Neural cell (in vitro differentiated cells): ENCODE data around the gene PNKD. TPM values are rescaled to one million over a fixed set of nuclear protein-coding genes. Genes with fewer than 3 reads are reported as not detected.

Experiments used
- H2AFZ ChIP-seq: fragments of 200-600, 300-800 bp; sonication (generic), shearing (Covaris generic); 2 replicates; pipeline ENCODE4 v1.6.0; 2014; ENCODE audit warnings: low read depth, mild to moderate bottlenecking, antibody characterized with exemption, low read length, moderate library complexity
- H3F3A ChIP-seq: fragments of 200-600 bp; shearing (Covaris generic); 2 replicates; pipeline ENCODE4 v1.6.1; 2016; ENCODE audit warnings: mild to moderate bottlenecking, moderate library complexity, mixed read lengths, antibody characterized with exemption, low read length; ENCODE audit not compliant: insufficient read depth, poor library complexity, severe bottlenecking
- H3K27ac ChIP-seq: fragments of 200-600, 300-800 bp; sonication (generic), shearing (Covaris generic); 2 replicates; pipeline ENCODE4 v1.5.1; 2014; ENCODE audit warnings: mild to moderate bottlenecking, low read length, moderate library complexity
- H3K27me3 ChIP-seq: fragments of 300-800, 200-600 bp; sonication (generic), shearing (Covaris generic); 2 replicates; pipeline ENCODE4 v1.6.0; 2014; ENCODE audit warnings: mild to moderate bottlenecking, low read depth, low read length, moderate library complexity; ENCODE audit not compliant: insufficient read depth
- H3K36me3 ChIP-seq: fragments of 300-800, 200-600 bp; sonication (generic), shearing (Covaris generic); 2 replicates; pipeline ENCODE4 v1.5.1; 2014; ENCODE audit warnings: mild to moderate bottlenecking, antibody characterized with exemption, low read length, moderate library complexity; ENCODE audit not compliant: insufficient read depth
- H3K4me2 ChIP-seq: fragments of 300-800, 200-600 bp; sonication (generic), shearing (Covaris generic); 2 replicates; pipeline ENCODE4 v1.6.0; 2014; ENCODE audit warnings: mild to moderate bottlenecking, low read length
- H3K4me3 ChIP-seq: fragments of 300-800, 200-600 bp; sonication (generic), shearing (Covaris generic); 2 replicates; pipeline ENCODE4 v1.5.1; 2014; ENCODE audit warnings: mild to moderate bottlenecking, low read length, moderate library complexity
- H3K79me2 ChIP-seq: fragments of 200-600 bp; shearing (Covaris generic); replicated peaks from 2 replicates; pipeline ENCODE4 v1.6.0; 2014; ENCODE audit warnings: mild to moderate bottlenecking, low read length, moderate library complexity; ENCODE audit not compliant: insufficient read depth
- H3K9ac ChIP-seq: fragments of 300-800, 200-600 bp; sonication (generic), shearing (Covaris generic); 2 replicates; pipeline ENCODE4 v1.6.1; 2016; ENCODE audit warnings: mild to moderate bottlenecking, low read length, mixed read lengths
- H3K9me2 ChIP-seq: fragments of 200-600 bp; shearing (Covaris generic); 2 replicates; pipeline ENCODE4 v1.6.1; 2016; ENCODE audit warnings: mild to moderate bottlenecking, low read length, mixed read lengths; ENCODE audit not compliant: insufficient read depth
- H3K9me3 ChIP-seq: fragments of 200-600, 300-800 bp; sonication (generic), shearing (Covaris generic); 2 replicates; pipeline ENCODE4 v1.6.1; 2016; ENCODE audit warnings: mild to moderate bottlenecking, mixed run types, low read length, moderate library complexity, mixed read lengths
- H4K20me1 ChIP-seq: fragments of 200-600 bp; shearing (Covaris generic); 2 replicates; pipeline ENCODE4 v1.6.1; 2016; ENCODE audit warnings: mild to moderate bottlenecking, mixed run types; ENCODE audit not compliant: insufficient read depth
- EP300 ChIP-seq: fragments of 450-650 bp; conservative IDR thresholded peaks from 2 replicates; pipeline ENCODE4 v1.6.1; 2014; ENCODE audit warnings: antibody characterized with exemption, mild to moderate bottlenecking, moderate library complexity; ENCODE audit not compliant: poor library complexity, severe bottlenecking
- EZH2 ChIP-seq: fragments of 200-600, 300-800 bp; shearing (Covaris generic), sonication (generic); IDR thresholded peaks from 2 replicates; pipeline ENCODE4 v1.6.1; 2014; ENCODE audit warnings: antibody characterized with exemption, low read length, borderline replicate concordance, mild to moderate bottlenecking; ENCODE audit not compliant: insufficient read depth, poor library complexity, severe bottlenecking
- MXI1 ChIP-seq: fragments of 450-650 bp; conservative IDR thresholded peaks from 2 replicates; pipeline ENCODE4 v1.6.1; 2014; ENCODE audit warnings: antibody characterized with exemption, mild to moderate bottlenecking; ENCODE audit not compliant: poor library complexity, severe bottlenecking
- POLR2AphosphoS5 ChIP-seq: IDR thresholded peaks from 2 replicates; pipeline ENCODE4 v1.6.1; 2012
- RAD21 ChIP-seq: fragments of 450-650 bp; conservative IDR thresholded peaks from 2 replicates; pipeline ENCODE4 v1.6.1; 2014; ENCODE audit warnings: antibody characterized with exemption, mild to moderate bottlenecking, moderate library complexity
- SMC3 ChIP-seq: fragments of 450-650 bp; conservative IDR thresholded peaks from 2 replicates; pipeline ENCODE4 v1.6.1; 2014; ENCODE audit warnings: antibody characterized with exemption, mild to moderate bottlenecking, moderate library complexity; ENCODE audit not compliant: poor library complexity
- TAF1 ChIP-seq: IDR thresholded peaks from 2 replicates; pipeline ENCODE4 v1.6.1; 2012; ENCODE audit warnings: low read depth
- polyA minus RNA-seq: library from RNA; depleted of rRNA, polyadenylated mRNA; stranded (reverse); fragments of >200 nt; gene quantifications from 2 replicates; pipeline ENCODE4 v1.2.3, GENCODE V29; 2014
- polyA plus RNA-seq: library from polyadenylated mRNA; depleted of rRNA; stranded (reverse); fragments of >200 nt; gene quantifications from 2 replicates; pipeline ENCODE4 v1.2.3, GENCODE V29; 2014
- TF ChIP-seq, protein P1 (sequence below): fragments of 450-650 bp; IDR thresholded peaks from 2 replicates; pipeline ENCODE4 v1.5.1; 2014; ENCODE audit warnings: antibody characterized with exemption, mild to moderate bottlenecking, moderate library complexity; ENCODE audit not compliant: poor library complexity, severe bottlenecking
- TF ChIP-seq, protein P2 (sequence below): IDR thresholded peaks from 2 replicates; pipeline ENCODE4 v1.6.1; 2012; ENCODE audit warnings: borderline replicate concordance

The PNKD gene, protein sequence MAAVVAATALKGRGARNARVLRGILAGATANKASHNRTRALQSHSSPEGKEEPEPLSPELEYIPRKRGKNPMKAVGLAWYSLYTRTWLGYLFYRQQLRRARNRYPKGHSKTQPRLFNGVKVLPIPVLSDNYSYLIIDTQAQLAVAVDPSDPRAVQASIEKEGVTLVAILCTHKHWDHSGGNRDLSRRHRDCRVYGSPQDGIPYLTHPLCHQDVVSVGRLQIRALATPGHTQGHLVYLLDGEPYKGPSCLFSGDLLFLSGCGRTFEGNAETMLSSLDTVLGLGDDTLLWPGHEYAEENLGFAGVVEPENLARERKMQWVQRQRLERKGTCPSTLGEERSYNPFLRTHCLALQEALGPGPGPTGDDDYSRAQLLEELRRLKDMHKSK
- polyA plus RNA-seq (52.1 and 59.7 TPM in 2 replicates), polyA minus RNA-seq (15.8 and 21.5 TPM in 2 replicates)

DNA sequence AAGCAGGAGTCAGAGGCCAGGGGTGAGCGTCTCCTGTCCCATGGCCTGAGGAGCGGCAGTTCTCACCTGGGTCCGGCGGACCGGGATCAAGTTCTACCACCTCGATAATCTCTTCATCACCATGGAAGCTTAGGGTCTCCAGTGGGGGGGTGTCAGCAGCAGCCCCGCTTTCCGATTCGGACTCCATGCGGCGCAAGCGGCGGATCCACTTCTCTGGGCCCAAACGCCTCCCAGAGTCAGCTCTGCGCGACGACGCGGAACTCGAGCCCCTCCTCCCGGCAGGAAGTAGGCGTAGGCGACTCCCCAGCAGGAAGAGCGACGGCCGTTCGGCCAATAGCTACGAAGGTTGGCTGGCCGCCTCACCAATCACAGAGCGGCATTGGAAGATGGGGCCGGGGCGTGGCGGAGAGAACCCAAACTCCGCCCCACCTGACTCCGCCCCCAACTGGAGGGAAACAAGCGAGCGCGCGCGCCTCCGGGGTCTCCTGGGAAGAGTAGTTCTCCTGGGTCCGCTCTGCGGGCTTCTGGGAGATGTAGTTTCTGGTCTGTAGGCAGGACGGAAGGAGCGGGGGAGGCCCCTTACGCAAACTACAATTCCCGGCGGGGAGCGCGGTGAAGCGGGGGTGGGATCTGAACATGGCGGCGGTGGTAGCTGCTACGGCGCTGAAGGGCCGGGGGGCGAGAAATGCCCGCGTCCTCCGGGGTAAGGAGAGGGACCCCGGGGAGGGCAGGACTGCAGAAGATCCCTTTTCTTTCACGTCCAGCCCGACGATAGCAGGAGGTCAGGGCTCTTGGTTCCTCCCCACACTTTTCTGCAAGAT is at the start of gene PNKD, which contains the start of gene AAMP:
Gene PNKD, plus strand, starts transcription at position 620 of the 821 bp plus-strand sequence. Its CDS starts 17 bp downstream, at position 637.
Gene AAMP, minus strand, starts transcription at position 238 of the 821 bp plus-strand sequence. Its CDS starts 51 bp downstream, at position 187.
- H3K36me3 ChIP-seq = no peaks in the 10 kb centered on the region
- H3K4me2 ChIP-seq = peak within 1 kb of the TSS; percentile 89
- peak within 1 kb of the TSS; percentile 78 for H3K4me3 ChIP-seq
- no peaks in the 10 kb centered on the region for H3K9me3 ChIP-seq
- no peaks in the 10 kb centered on the region for H3K27me3 ChIP-seq
- H3K79me2 ChIP-seq = peaks cover 9% of the 10 kb centered on the region
- no peaks in the 10 kb centered on the region for H4K20me1 ChIP-seq
- H2AFZ ChIP-seq = peak within 1 kb of the TSS; percentile 59
- H3K9ac ChIP-seq = peak within 1 kb of the TSS; percentile 79
- H3K9me2 ChIP-seq = no peaks in the 10 kb centered on the region
- TF ChIP-seq MXI1 (peak; percentile 81), EP300 (peak; percentile 28), SMC3 (no peak), POLR2AphosphoS5 (peak; percentile 79), EZH2 (no peak), RAD21 (no peak), TAF1 (no peak)
- TF ChIP-seq, protein P1, sequence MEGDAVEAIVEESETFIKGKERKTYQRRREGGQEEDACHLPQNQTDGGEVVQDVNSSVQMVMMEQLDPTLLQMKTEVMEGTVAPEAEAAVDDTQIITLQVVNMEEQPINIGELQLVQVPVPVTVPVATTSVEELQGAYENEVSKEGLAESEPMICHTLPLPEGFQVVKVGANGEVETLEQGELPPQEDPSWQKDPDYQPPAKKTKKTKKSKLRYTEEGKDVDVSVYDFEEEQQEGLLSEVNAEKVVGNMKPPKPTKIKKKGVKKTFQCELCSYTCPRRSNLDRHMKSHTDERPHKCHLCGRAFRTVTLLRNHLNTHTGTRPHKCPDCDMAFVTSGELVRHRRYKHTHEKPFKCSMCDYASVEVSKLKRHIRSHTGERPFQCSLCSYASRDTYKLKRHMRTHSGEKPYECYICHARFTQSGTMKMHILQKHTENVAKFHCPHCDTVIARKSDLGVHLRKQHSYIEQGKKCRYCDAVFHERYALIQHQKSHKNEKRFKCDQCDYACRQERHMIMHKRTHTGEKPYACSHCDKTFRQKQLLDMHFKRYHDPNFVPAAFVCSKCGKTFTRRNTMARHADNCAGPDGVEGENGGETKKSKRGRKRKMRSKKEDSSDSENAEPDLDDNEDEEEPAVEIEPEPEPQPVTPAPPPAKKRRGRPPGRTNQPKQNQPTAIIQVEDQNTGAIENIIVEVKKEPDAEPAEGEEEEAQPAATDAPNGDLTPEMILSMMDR = peak; percentile 52
- TF ChIP-seq, protein P2, sequence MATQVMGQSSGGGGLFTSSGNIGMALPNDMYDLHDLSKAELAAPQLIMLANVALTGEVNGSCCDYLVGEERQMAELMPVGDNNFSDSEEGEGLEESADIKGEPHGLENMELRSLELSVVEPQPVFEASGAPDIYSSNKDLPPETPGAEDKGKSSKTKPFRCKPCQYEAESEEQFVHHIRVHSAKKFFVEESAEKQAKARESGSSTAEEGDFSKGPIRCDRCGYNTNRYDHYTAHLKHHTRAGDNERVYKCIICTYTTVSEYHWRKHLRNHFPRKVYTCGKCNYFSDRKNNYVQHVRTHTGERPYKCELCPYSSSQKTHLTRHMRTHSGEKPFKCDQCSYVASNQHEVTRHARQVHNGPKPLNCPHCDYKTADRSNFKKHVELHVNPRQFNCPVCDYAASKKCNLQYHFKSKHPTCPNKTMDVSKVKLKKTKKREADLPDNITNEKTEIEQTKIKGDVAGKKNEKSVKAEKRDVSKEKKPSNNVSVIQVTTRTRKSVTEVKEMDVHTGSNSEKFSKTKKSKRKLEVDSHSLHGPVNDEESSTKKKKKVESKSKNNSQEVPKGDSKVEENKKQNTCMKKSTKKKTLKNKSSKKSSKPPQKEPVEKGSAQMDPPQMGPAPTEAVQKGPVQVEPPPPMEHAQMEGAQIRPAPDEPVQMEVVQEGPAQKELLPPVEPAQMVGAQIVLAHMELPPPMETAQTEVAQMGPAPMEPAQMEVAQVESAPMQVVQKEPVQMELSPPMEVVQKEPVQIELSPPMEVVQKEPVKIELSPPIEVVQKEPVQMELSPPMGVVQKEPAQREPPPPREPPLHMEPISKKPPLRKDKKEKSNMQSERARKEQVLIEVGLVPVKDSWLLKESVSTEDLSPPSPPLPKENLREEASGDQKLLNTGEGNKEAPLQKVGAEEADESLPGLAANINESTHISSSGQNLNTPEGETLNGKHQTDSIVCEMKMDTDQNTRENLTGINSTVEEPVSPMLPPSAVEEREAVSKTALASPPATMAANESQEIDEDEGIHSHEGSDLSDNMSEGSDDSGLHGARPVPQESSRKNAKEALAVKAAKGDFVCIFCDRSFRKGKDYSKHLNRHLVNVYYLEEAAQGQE = no peak
- H3K27ac ChIP-seq = peak within 1 kb of the TSS; percentile 50
- no peaks in the 10 kb centered on the region for H3F3A ChIP-seq

DNA sequence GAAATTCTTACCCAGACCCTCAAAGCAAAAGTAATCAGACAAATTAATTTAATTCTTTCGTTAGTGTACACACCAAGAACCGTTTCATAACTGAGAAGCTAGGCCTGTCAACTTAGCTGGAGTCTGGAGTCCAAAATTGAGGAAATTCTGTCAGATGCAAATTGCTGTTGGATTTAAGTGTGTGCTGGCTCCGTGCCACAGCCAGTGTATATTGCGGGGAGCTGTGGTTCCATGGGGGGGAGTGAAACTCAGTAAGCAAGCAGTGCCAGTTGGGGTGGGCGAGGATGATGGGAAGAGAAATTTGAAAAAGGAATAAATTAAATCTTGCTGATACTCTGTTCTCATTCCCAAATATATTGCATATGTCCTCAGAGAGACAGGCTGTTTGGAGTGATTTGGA is 49.3 kb upstream of the PNKD start:
- Histone ChIP-seq H3K9me2 (no peaks in the 10 kb centered on the region), H3K27me3 (no peaks in the 10 kb centered on the region), H3F3A (peaks cover 6% of the 10 kb centered on the region), H3K4me3 (no peak overlapping the region), H3K9ac (no peak overlapping the region), H3K9me3 (no peaks in the 10 kb centered on the region), H4K20me1 (peaks cover 8% of the 10 kb centered on the region), H3K27ac (no peak overlapping the region), H3K79me2 (peaks cover 78% of the 10 kb centered on the region), H3K36me3 (no peaks in the 10 kb centered on the region), H2AFZ (no peak overlapping the region), H3K4me2 (no peak overlapping the region)
- TF ChIP-seq, protein P2 = no peak
- TF ChIP-seq EZH2 (no peak), EP300 (no peak), SMC3 (no peak), RAD21 (no peak), TAF1 (no peak), POLR2AphosphoS5 (no peak), MXI1 (no peak)
- TF ChIP-seq, protein P1 = no peak
